Endothelial cell of umbilical vein (primary cell): Measurements from ENCODE around the gene METTL6. TPM values are rescaled to one million over a fixed set of nuclear protein-coding genes. Genes with fewer than 3 reads are reported as not detected.

Experiments
- BruUV-seq: library from RNA; stranded (reverse); fragments of 400-500 nt; replicated peaks from 2 replicates; lab custom pipeline; 2021; lab: Mats Ljungman, UMichigan
- CTCF ChIA-PET: fragments of 300-600, 350-600 bp; sonication (Branson Sonifier 250); formaldehyde crosslinking; loops from one replicate; lab custom pipeline; 2021; ENCODE audit warnings: antibody characterized with exemption, inconsistent platforms; lab: Charles Lee
- POLR2A ChIA-PET: fragments of 300-600, 350-600 bp; sonication (Branson Sonifier 250); formaldehyde crosslinking; loops from one replicate; lab custom pipeline; 2021; ENCODE audit warnings: antibody characterized with exemption, inconsistent platforms; lab: Charles Lee
- DNase-seq: peaks from one replicate; pipeline ENCODE4 v3.0.0-alpha.2; 2011; ENCODE audit warnings: low read depth, low spot score
- FAIRE-seq: peaks from 2 replicates; lab custom pipeline; 2011; peaks lifted over from hg19 to GRCh38; lab: Jason Lieb, UNC
- H2AFZ ChIP-seq: 2 replicates; pipeline ENCODE4 v1.6.0; 2012; ENCODE audit warnings: low read depth, low read length, control low read depth, inconsistent platforms
- H3K27ac ChIP-seq: 2 replicates; pipeline ENCODE4 v1.5.1; 2011; ENCODE audit warnings: low read depth, mild to moderate bottlenecking, control low read depth, low read length, moderate library complexity; ENCODE audit not compliant: insufficient read depth
- H3K27me3 ChIP-seq, 2 experiments: 2 replicates each; pipeline versions ENCODE4 v1.6.0 to v1.6.1; 2011; ENCODE audit warnings: low read length in 2 of 2, mixed read lengths in 1 of 2; ENCODE audit not compliant: control insufficient read depth in 2 of 2, insufficient read depth in 2 of 2
- H3K36me3 ChIP-seq, 2 experiments: 2 replicates in 1 of 2; 3 replicates in 1 of 2; pipeline ENCODE4 v1.5.1; 2011; ENCODE audit warnings: low read length in 2 of 2, mild to moderate bottlenecking in 1 of 2, moderate library complexity in 1 of 2; ENCODE audit not compliant: control insufficient read depth in 2 of 2, insufficient read depth in 2 of 2; ENCODE audit errors: extremely low read depth in 1 of 2
- H3K4me1 ChIP-seq: 3 replicates; pipeline ENCODE4 v1.5.1; 2011; ENCODE audit warnings: mild to moderate bottlenecking, low read length; ENCODE audit not compliant: control insufficient read depth, insufficient read depth; ENCODE audit errors: extremely low read depth
- H3K4me2 ChIP-seq: 2 replicates; pipeline ENCODE4 v1.6.1; 2011; ENCODE audit warnings: low read length, control low read depth, mixed read lengths; ENCODE audit not compliant: insufficient read depth
- H3K4me3 ChIP-seq, 3 experiments: fragments of 200-600 bp in 1 of 3; sonication (generic), shearing (Covaris generic) in 1 of 3; replicated peaks in 1 of 3; 2 replicates each; pipeline ENCODE4 v1.5.1; 2011 to 2016; ENCODE audit warnings: control low read depth in 3 of 3, low read length in 3 of 3, mild to moderate bottlenecking in 2 of 3, inconsistent platforms in 1 of 3, low read depth in 1 of 3, moderate library complexity in 1 of 3; ENCODE audit not compliant: insufficient read depth in 1 of 3
- H3K79me2 ChIP-seq: 2 replicates; pipeline ENCODE4 v1.6.0; 2012; ENCODE audit warnings: low read length, inconsistent platforms; ENCODE audit not compliant: control insufficient read depth, insufficient read depth
- H3K9ac ChIP-seq: replicated peaks from 2 replicates; pipeline ENCODE3; 2011; ENCODE audit warnings: low read length, control low read depth; ENCODE audit not compliant: insufficient read depth; ENCODE audit errors: extremely low read depth
- H3K9me1 ChIP-seq: replicated peaks from 3 replicates; pipeline ENCODE4 v1.6.0; 2011; ENCODE audit warnings: mild to moderate bottlenecking, low read length; ENCODE audit not compliant: control insufficient read depth, insufficient read depth; ENCODE audit errors: extremely low read depth
- H3K9me3 ChIP-seq: replicated peaks from 2 replicates; pipeline ENCODE4 v1.5.1; 2012; ENCODE audit warnings: low read length, inconsistent platforms; ENCODE audit not compliant: control insufficient read depth, insufficient read depth
- H4K20me1 ChIP-seq: replicated peaks from 2 replicates; pipeline ENCODE3; 2011; ENCODE audit warnings: mild to moderate bottlenecking, low read length; ENCODE audit not compliant: control insufficient read depth, insufficient read depth; ENCODE audit errors: extremely low read depth
- EZH2 ChIP-seq: IDR thresholded peaks from 2 replicates; pipeline ENCODE4 v1.6.1; 2012; ENCODE audit warnings: borderline replicate concordance, low read depth, mild to moderate bottlenecking, moderate library complexity, low read length, inconsistent platforms; ENCODE audit not compliant: severe bottlenecking
- FOS ChIP-seq: IDR thresholded peaks from 2 replicates; pipeline ENCODE4 v1.6.1; 2011; ENCODE audit warnings: mild to moderate bottlenecking, low read length, moderate library complexity, borderline replicate concordance; ENCODE audit not compliant: insufficient read depth
- GATA2 ChIP-seq: IDR thresholded peaks from 2 replicates; pipeline ENCODE4 v1.7.0; 2011; ENCODE audit warnings: low read depth, mild to moderate bottlenecking, moderate library complexity, mixed read lengths, low read length; ENCODE audit not compliant: insufficient read length, insufficient read depth
- JUN ChIP-seq: IDR thresholded peaks from 2 replicates; pipeline ENCODE4 v1.6.1; 2011; ENCODE audit warnings: borderline replicate concordance, low read depth; ENCODE audit not compliant: insufficient read length, insufficient read depth
- MYC ChIP-seq: IDR thresholded peaks from one replicate; pipeline ENCODE4 v1.6.1; 2011; ENCODE audit warnings: mild to moderate bottlenecking, low read depth, low read length
- POLR2A ChIP-seq: IDR thresholded peaks from 2 replicates; pipeline ENCODE4 v1.6.1; 2012; ENCODE audit warnings: low read depth, mild to moderate bottlenecking, control low read depth, low read length
- POLR2AphosphoS5 ChIP-seq: IDR thresholded peaks from 2 replicates; pipeline ENCODE4 v1.6.1; 2012; ENCODE audit warnings: low read depth, mild to moderate bottlenecking, control low read depth, low read length, moderate library complexity; ENCODE audit not compliant: insufficient read depth
- dilution Hi-C: fragments of 300-500 bp; cut with MboI; formaldehyde crosslinking; loops from one replicate; pipeline ENCODE4 v1.15.0; 2019; ENCODE audit warnings: low sequenced_read_pairs; ENCODE audit not compliant: extremely low pct_ligation_motif_present
- intact Hi-C: fragments of 100-400 bp; cut with micrococcal nuclease; formaldehyde crosslinking; loops from one replicate; pipeline ENCODE4 v1.10.0; 2022
- polyA plus RNA-seq, 4 experiments: library from polyadenylated mRNA; depleted of rRNA in 3 of 4; stranded (reverse) in 3 of 4; unstranded in 1 of 4; fragments of >200 nt; gene quantifications; 2 replicates each; pipeline versions ENCODE4 v1.2.1 to v1.2.3, GENCODE V29; 2011 to 2012; ENCODE audit warnings: missing spikeins in 1 of 4
- total RNA-seq: library from RNA; stranded (reverse); gene quantifications from 2 replicates; pipeline ENCODE4 v1.2.3, GENCODE V29; 2021
- TF ChIP-seq, protein P1 (sequence below), 2 donors: IDR thresholded peaks; 1 replicate in 1 of 2; 2 replicates in 1 of 2; pipeline ENCODE4 v1.5.1; 2011; ENCODE audit warnings: low read length in 2 of 2, mild to moderate bottlenecking in 2 of 2, moderate library complexity in 2 of 2, control low read depth in 1 of 2, inconsistent platforms in 1 of 2, low read depth in 1 of 2; ENCODE audit not compliant: insufficient read depth in 1 of 2; ENCODE audit errors: extremely low read depth in 1 of 2
- TF ChIP-seq, protein P2 (sequence below): IDR thresholded peaks from 2 replicates; pipeline ENCODE4 v1.6.1; 2011; ENCODE audit not compliant: insufficient read depth, insufficient read length

Gene METTL6
- total and polyA plus RNA-seq, 2 donors (not counting 3 experiments of a cell fraction or from before 2014, with no cell fraction given) = 12.7 to 19.5 TPM

DNA sequence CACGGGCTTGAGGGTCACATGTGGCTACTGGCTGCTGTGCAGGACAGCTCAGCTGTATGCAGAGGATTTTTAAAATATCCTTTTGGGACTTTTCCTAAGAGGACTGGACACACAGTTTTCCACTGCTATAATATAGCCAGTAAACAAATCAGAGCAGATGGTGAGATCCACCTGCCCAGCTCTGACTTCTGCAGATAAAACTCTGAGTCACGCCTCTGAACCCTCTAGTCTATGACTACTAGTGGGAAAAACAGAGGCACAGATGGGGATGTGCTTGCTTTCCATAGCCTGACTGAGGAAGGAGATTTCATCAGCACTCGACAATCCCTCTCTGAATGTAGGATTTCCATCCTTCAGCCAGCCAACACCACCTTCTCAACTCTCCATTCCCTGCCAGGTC, 49.0 kb upstream of the METTL6 start:
- Histone ChIP-seq H2AFZ (no peak overlapping the region), H3K9me3 (no peaks in the 10 kb centered on the region), H3K4me2 (no peak overlapping the region), H3K36me3 (no peaks in the 10 kb centered on the region), H3K4me3 (no peak overlapping the region), H3K27ac (no peak overlapping the region), H3K79me2 (no peaks in the 10 kb centered on the region), H3K9ac (no peak overlapping the region), H3K4me1 (no peaks in the 10 kb centered on the region), H3K27me3 (peaks cover 0 to 2% of the 10 kb centered on the region in 2 experiments), H3K9me1 (no peaks in the 10 kb centered on the region), H4K20me1 (no peaks in the 10 kb centered on the region)
- TF ChIP-seq MYC (no peak), POLR2A (no peak), GATA2 (no peak), FOS (no peak), EZH2 (no peak), JUN (no peak), POLR2AphosphoS5 (no peak)
- TF ChIP-seq, protein P1, sequence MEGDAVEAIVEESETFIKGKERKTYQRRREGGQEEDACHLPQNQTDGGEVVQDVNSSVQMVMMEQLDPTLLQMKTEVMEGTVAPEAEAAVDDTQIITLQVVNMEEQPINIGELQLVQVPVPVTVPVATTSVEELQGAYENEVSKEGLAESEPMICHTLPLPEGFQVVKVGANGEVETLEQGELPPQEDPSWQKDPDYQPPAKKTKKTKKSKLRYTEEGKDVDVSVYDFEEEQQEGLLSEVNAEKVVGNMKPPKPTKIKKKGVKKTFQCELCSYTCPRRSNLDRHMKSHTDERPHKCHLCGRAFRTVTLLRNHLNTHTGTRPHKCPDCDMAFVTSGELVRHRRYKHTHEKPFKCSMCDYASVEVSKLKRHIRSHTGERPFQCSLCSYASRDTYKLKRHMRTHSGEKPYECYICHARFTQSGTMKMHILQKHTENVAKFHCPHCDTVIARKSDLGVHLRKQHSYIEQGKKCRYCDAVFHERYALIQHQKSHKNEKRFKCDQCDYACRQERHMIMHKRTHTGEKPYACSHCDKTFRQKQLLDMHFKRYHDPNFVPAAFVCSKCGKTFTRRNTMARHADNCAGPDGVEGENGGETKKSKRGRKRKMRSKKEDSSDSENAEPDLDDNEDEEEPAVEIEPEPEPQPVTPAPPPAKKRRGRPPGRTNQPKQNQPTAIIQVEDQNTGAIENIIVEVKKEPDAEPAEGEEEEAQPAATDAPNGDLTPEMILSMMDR (IDR thresholded peaks at IDR 0.05; ENCODE audit: extremely low read depth in 1 of 2, insufficient read depth in 1 of 2, low read depth in 1 of 2, low read length in 2 of 2) = no peak
- TF ChIP-seq, protein P2, sequence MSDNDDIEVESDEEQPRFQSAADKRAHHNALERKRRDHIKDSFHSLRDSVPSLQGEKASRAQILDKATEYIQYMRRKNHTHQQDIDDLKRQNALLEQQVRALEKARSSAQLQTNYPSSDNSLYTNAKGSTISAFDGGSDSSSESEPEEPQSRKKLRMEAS = no peak
- intact Hi-C loops = no loop called here
- dilution Hi-C loops = no loop called here
- no TSS peak for BruUV-seq
- DNase-seq (no peak), FAIRE-seq (no peak)
- ChIA-PET CTCF (no interaction called here), POLR2A (no interaction called here)
